Measurements from ENCODE around the gene ZBTB17. TPM values are rescaled to one million over a fixed set of nuclear protein-coding genes. Genes with fewer than 3 reads are reported as not detected.
A peak's percentile ranks its signal among the peaks of the same experiment; 100 is the strongest.

The ZBTB17 gene
- total and polyA plus RNA-seq, 9 of the 15 experiments (the other 6 are each of a cell fraction or from before 2014, with no cell fraction given) = 1.1 to 53.4 (median 29.6) TPM

- TF ChIP-seq GMEB1 (CRISPR knock-in tag; IDR thresholded peaks at IDR 0.05) = peak; percentile 57
- TF ChIP-seq SIN3A (IDR thresholded peaks at IDR 0.05; ENCODE audit: borderline replicate concordance in 2 of 2, control insufficient read depth in 1 of 2, low read depth in 2 of 2, low read length in 2 of 2) = peak in 1 of 2 experiments; percentile 97; a peak in 3 of 4 replicates
- peak; percentile 29; the same call in 1 of the 2 replicates for TF ChIP-seq RB1 (IDR thresholded peaks at IDR 0.05; ENCODE audit: low read depth)
- TF ChIP-seq CREB1 (IDR thresholded peaks at IDR 0.05) = peak; percentile 28; the same call in 1 of the 2 replicates
- no peak for TF ChIP-seq CREB1 (CRISPR knock-in tag; IDR thresholded peaks at IDR 0.05)
- TF ChIP-seq CREM (IDR thresholded peaks at IDR 0.05; ENCODE audit: low read depth) = peak; percentile 77
- TF ChIP-seq RBFOX2 (IDR thresholded peaks at IDR 0.05; ENCODE audit: low read depth, low read length) = peak; percentile 75
- TF ChIP-seq, protein P1, sequence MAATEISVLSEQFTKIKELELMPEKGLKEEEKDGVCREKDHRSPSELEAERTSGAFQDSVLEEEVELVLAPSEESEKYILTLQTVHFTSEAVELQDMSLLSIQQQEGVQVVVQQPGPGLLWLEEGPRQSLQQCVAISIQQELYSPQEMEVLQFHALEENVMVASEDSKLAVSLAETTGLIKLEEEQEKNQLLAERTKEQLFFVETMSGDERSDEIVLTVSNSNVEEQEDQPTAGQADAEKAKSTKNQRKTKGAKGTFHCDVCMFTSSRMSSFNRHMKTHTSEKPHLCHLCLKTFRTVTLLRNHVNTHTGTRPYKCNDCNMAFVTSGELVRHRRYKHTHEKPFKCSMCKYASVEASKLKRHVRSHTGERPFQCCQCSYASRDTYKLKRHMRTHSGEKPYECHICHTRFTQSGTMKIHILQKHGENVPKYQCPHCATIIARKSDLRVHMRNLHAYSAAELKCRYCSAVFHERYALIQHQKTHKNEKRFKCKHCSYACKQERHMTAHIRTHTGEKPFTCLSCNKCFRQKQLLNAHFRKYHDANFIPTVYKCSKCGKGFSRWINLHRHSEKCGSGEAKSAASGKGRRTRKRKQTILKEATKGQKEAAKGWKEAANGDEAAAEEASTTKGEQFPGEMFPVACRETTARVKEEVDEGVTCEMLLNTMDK (IDR thresholded peaks at IDR 0.05; ENCODE audit: borderline replicate concordance, insufficient read depth, low read depth, low read length, poor library complexity, severe bottlenecking) = peak; percentile 90
- no peak for TF ChIP-seq CAMTA2 (CRISPR knock-in tag; conservative IDR thresholded peaks at IDR 0.05)
- TF ChIP-seq, protein P2, sequence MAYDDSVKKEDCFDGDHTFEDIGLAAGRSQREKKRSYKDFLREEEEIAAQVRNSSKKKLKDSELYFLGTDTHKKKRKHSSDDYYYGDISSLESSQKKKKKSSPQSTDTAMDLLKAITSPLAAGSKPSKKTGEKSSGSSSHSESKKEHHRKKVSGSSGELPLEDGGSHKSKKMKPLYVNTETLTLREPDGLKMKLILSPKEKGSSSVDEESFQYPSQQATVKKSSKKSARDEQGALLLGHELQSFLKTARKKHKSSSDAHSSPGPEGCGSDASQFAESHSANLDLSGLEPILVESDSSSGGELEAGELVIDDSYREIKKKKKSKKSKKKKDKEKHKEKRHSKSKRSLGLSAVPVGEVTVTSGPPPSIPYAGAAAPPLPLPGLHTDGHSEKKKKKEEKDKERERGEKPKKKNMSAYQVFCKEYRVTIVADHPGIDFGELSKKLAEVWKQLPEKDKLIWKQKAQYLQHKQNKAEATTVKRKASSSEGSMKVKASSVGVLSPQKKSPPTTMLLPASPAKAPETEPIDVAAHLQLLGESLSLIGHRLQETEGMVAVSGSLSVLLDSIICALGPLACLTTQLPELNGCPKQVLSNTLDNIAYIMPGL (CRISPR knock-in tag; IDR thresholded peaks at IDR 0.05) = peak; percentile 85; the same call in 1 of the 2 replicates
- peak; percentile 23; the same call in 1 of the 2 replicates for TF ChIP-seq HCFC1 (IDR thresholded peaks at IDR 0.05; ENCODE audit: low read depth, low read length)
- TF ChIP-seq JUND (IDR thresholded peaks at IDR 0.05; ENCODE audit: borderline replicate concordance, low read depth, low read length) = 0 out of 2 replicates have a peak, but pooled peaks have one; percentile 5
- TF ChIP-seq JUND (tag; IDR thresholded peaks at IDR 0.05; ENCODE audit: borderline replicate concordance, low read depth, low read length) = no peak
- TF ChIP-seq, protein P3, sequence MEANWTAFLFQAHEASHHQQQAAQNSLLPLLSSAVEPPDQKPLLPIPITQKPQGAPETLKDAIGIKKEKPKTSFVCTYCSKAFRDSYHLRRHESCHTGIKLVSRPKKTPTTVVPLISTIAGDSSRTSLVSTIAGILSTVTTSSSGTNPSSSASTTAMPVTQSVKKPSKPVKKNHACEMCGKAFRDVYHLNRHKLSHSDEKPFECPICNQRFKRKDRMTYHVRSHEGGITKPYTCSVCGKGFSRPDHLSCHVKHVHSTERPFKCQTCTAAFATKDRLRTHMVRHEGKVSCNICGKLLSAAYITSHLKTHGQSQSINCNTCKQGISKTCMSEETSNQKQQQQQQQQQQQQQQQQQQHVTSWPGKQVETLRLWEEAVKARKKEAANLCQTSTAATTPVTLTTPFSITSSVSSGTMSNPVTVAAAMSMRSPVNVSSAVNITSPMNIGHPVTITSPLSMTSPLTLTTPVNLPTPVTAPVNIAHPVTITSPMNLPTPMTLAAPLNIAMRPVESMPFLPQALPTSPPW (CRISPR knock-in tag; IDR thresholded peaks at IDR 0.05) = peak; percentile 73; the same call in 1 of the 2 replicates
- TF ChIP-seq LARP7 (IDR thresholded peaks at IDR 0.05) = no peak
- peak; percentile 16; the same call in 1 of the 2 replicates for TF ChIP-seq KLF13 (tag; IDR thresholded peaks at IDR 0.05; ENCODE audit: borderline replicate concordance, low read depth)
- TF ChIP-seq MITF (IDR thresholded peaks at IDR 0.05) = peak; percentile 16; the same call in 1 of the 2 replicates
- no peak for TF ChIP-seq MEF2D (tag; conservative IDR thresholded peaks at IDR 0.05; ENCODE audit: low read depth)
Observed at GRCh38 chr1:15975358-15975804, 520 bp downstream of the ZBTB17 start (continued).

Measured in K562 (cell line).